Measurements from ENCODE around the gene CEP192.
A peak's percentile ranks its signal among the peaks of the same experiment; 100 is the strongest.

CEP192 gene

GRCh38 chr18:13159579-13159978 is 168.4 kb downstream of the CEP192 start:
- DNase-seq = peak; percentile 46

GRCh38 chr18:13161276-13161899 is 170.2 kb downstream of the CEP192 start:
- DNase-seq = no peak

- DNase-seq = no peak
Observed at GRCh38 chr18:13163167-13163927, 172.2 kb downstream of the CEP192 start.

GRCh38 chr18:13164406-13164805 is 173.2 kb downstream of the CEP192 start:
- no peak for DNase-seq

GRCh38 chr18:13165636-13166423 is 174.7 kb downstream of the CEP192 start:
- peak; percentile 13 for DNase-seq

- DNase-seq = no peak
Observed at GRCh38 chr18:13173578-13174145, 182.5 kb downstream of the CEP192 start.
